Adrenal gland (tissue), 5 donors: ENCODE results near the gene TENM4.

Experiments
- CTCF ChIP-seq, 6 experiments: fragments of 450-650 bp in 4 of 6; fragments of 200-600 bp in 2 of 6; sonication (generic) in 1 of 6; IDR thresholded peaks; 1 replicate in 5 of 6; 2 replicates in 1 of 6; pipeline versions ENCODE4 v1.5.1 to v1.8.0; 2016 to 2021; ENCODE audit warnings: antibody characterized with exemption in 6 of 6, mild to moderate bottlenecking in 2 of 6, moderate library complexity in 1 of 6
- POLR2A ChIP-seq, 2 donors: fragments of 450-650 bp; IDR thresholded peaks; one replicate each; pipeline ENCODE4 v1.6.1; 2017; ENCODE audit warnings: antibody characterized with exemption in 2 of 2, mild to moderate bottlenecking in 2 of 2, moderate library complexity in 1 of 2
- donor health status: DM: no; HTN: no; CAD: no.

GRCh38 chr11:78759071-78759470, 681.8 kb downstream of the TENM4 start:
- TF ChIP-seq CTCF (IDR thresholded peaks at IDR 0.05), result no peak
- no peak for TF ChIP-seq POLR2A (IDR thresholded peaks at IDR 0.05)
